Fibroblast of lung (primary cell): ENCODE data around the gene LDLRAD4.
"Not testable (repeated sequence)": the region's sequence is repeated elsewhere in the genome, so short reads cannot be mapped to it uniquely, and the experiment has no call there.

Source experiments
- EZH2 ChIP-seq: IDR thresholded peaks from 2 replicates; pipeline ENCODE4 v1.5.1; 2012; ENCODE audit warnings: low read length, control low read depth, mild to moderate bottlenecking; ENCODE audit errors: missing control alignments
- TF ChIP-seq, protein P1 (sequence below), 2 donors: IDR thresholded peaks in 1 of 2; conservative IDR thresholded peaks in 1 of 2; 1 replicate in 1 of 2; 2 replicates in 1 of 2; pipeline ENCODE4 v1.5.1; 2011 to 2012; ENCODE audit warnings: low read length in 2 of 2, control low read depth in 1 of 2, inconsistent platforms in 1 of 2, low read depth in 1 of 2, mild to moderate bottlenecking in 1 of 2

DNA sequence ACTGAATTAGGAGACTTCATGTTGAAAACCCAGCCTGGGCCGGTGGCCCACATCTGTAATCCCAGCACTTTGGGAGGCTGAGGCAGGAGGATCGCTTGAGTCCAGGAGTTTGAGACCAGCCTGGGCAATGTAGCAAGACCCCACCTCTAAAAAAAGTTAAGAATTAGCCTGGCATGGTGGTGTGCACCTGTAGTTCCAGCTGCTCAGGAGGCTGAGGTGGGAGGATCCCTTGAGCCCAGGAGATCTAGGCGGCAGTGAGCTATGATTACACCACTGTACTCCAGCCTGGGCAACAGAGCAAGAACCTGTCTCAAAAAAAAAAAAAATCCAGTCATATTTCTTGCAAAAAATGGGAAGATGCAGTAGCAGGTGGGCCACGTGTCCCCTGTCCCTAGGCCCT lies 257.8 kb downstream of the LDLRAD4 start:
- TF ChIP-seq, protein P1, sequence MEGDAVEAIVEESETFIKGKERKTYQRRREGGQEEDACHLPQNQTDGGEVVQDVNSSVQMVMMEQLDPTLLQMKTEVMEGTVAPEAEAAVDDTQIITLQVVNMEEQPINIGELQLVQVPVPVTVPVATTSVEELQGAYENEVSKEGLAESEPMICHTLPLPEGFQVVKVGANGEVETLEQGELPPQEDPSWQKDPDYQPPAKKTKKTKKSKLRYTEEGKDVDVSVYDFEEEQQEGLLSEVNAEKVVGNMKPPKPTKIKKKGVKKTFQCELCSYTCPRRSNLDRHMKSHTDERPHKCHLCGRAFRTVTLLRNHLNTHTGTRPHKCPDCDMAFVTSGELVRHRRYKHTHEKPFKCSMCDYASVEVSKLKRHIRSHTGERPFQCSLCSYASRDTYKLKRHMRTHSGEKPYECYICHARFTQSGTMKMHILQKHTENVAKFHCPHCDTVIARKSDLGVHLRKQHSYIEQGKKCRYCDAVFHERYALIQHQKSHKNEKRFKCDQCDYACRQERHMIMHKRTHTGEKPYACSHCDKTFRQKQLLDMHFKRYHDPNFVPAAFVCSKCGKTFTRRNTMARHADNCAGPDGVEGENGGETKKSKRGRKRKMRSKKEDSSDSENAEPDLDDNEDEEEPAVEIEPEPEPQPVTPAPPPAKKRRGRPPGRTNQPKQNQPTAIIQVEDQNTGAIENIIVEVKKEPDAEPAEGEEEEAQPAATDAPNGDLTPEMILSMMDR (conservative IDR thresholded peaks at IDR 0.05 in 1 of 2, IDR thresholded peaks at IDR 0.05 in 1 of 2; ENCODE audit: low read depth in 1 of 2, low read length in 2 of 2) = not testable (repeated sequence)
- not testable (repeated sequence) for TF ChIP-seq EZH2
